ENCODE data around the gene OBSCN. TPM values are rescaled to one million over a fixed set of nuclear protein-coding genes. Genes with fewer than 3 reads are reported as not detected.
"Not testable (repeated sequence)": the region's sequence is repeated elsewhere in the genome, so short reads cannot be mapped to it uniquely, and the experiment has no call there.

The OBSCN gene
- total RNA-seq, 1 donor from 2014 or later = 42.4 TPM

DNA sequence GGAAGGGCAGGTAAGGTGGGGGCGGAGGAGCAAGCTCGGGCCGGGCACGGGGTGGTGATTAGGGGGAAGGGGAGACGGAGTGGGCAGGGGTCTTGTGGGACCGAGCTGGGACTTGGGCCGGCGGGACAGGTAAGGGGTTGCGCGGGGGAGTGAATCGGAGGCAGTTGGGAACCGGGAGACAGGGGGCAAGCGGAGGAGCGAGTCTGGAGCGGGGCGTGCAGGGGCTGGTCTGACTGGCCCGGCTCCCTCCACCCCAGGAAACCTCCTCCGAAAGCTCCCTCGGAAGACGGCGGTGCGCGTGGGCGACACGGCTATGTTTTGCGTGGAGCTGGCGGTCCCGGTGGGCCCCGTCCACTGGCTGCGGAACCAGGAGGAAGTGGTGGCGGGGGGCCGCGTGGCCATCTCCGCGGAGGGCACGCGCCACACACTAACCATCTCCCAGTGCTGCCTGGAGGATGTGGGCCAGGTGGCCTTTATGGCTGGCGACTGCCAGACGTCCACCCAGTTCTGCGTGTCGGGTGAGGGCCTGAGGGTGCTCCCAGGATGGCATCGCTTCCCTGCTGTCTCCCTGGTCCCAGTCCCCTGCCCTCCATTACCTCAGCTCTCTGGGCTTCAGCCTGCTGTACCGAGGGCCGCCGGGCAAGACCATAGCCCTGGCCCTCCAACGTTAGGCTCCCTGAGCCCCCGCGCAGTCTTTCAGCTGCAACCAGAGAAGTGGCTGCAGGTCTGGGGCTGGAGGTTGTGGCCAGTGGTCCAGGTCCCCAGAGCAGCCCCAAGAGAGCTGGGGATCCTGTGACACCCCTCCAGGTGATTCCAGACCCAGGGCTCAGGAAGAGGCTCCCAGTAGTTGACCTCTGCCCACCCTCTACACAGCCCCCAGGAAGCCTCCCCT lies 6.3 kb downstream of the OBSCN start:
- no peak for DNase-seq

DNA sequence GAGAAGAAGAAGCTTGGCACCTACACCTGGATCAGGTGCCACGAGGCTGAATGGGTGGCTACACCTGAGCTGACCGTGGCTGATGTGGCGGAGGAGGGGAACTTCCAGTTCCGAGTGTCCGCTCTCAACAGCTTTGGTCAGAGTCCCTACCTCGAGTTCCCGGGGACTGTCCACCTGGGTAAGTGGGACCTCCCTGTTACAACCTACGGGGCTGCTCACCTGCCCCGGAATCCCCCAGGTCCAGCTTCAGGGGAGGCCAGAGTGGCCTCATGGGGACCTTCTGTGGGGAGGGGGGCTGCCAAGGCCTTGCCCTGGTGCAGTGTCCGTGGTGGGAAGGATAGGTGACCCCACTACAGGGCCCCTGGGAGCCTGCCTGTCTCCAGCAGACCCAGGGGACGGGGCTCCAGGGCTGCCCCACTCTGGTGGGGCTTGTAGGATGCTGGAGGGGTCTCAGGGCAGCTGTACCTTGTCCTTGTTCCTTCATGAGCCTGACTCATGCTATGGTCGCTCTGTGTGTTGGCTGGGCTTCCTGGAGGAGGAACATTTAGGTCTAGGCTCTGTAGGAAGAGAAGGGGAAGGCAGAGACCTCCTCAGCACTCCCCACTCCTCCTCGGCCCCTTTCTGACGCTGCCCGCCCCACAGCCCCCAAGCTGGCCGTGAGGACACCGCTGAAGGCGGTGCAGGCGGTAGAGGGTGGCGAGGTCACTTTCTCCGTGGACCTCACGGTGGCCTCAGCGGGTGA lies 7.2 kb downstream of the OBSCN start:
- DNase-seq = no peak

DNA sequence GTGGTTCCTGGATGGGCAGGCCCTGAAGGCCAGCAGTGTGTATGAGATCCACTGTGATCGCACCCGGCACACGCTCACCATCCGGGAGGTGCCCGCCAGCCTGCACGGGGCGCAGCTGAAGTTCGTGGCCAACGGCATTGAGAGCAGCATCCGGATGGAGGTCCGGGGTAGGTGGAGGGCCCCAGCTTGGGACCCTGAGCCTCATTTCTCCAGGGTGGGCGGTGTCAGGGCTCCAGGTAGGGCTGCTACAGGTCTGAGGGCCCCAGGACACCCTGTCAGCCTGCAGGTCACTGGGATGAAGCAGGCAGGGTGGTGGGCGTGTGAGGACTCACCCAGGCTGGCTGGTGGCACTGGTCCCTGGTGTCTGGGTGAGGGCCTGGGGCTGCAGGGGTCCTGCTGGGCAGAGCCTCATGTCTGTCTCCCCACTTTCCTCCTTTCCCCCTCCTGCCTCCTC lies 7.8 kb downstream of the OBSCN start:
- DNase-seq = no peak

DNA sequence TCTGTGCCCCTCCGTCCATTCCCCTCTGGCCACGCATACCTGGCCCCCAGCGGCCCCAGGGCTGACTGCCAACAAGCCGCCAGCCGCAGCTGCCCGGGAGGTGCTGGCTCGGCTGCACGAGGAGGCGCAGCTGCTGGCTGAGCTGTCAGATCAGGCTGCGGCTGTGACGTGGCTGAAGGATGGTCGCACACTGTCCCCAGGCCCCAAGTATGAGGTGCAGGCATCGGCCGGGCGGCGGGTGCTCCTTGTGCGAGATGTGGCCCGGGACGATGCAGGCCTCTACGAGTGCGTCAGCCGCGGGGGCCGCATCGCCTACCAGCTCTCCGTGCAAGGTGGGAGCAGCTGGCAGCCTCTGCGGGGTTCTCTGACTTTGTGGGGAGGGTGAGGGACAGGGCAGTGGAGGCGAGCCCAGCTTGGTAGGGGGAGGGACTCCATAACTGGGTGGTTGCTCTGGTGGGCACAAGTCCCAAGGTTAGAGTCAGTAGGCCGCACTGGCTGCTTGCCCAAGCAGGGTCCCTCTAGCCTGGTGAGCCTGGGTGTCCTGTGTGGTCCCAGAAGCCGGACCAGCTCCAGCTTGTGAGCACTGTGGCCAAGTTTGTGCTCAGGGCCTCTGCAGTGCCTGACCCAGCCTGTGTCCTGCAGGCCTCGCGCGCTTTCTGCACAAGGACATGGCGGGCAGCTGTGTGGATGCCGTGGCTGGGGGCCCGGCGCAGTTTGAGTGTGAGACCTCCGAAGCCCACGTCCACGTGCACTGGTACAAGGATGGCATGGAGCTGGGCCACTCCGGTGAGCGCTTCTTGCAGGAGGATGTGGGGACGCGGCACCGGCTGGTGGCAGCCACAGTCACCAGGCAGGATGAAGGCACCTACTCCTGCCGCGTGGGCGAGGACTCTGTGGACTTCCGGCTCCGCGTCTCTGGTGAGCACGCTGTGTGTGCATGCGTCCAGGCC lies 8.8 kb downstream of the OBSCN start:
- no peak for DNase-seq

DNA sequence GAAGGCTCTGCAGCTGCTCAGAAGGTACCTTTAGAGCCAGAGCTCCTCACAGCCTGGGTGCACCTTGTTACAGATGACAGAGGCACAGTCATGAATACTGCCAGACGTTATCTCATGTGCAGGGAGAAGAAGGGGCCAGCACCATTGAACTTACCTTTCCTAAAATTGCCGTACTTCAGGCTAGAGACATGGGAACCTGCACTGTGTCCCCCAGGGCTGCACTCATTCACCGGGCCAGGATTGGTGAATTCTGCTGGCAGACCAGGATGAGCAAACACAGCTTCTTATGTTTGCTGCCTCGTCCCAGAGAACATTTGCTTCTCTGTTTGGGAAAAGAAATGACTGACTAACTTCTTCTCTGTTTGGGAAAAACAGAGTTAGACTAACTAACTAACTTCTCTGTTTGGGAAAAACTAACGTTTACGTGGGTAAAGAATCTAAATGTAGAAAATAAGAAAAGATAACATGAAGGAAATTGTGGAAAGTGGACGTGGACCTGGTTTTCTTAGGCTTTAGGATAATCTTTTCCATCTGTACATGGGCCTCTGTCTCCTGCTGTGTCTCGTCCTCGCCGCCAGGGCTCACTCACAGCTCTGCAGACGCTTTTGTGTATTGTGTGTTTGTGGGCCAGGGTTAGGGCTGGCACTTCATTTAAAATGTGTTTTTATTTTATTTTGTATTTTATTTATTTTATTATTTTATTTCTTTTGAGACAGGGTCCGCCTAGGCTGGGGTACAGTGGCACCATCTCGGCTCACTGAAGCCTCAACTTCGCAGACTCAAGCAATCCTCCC lies 9.9 kb downstream of the OBSCN start:
- DNase-seq = no peak

DNA sequence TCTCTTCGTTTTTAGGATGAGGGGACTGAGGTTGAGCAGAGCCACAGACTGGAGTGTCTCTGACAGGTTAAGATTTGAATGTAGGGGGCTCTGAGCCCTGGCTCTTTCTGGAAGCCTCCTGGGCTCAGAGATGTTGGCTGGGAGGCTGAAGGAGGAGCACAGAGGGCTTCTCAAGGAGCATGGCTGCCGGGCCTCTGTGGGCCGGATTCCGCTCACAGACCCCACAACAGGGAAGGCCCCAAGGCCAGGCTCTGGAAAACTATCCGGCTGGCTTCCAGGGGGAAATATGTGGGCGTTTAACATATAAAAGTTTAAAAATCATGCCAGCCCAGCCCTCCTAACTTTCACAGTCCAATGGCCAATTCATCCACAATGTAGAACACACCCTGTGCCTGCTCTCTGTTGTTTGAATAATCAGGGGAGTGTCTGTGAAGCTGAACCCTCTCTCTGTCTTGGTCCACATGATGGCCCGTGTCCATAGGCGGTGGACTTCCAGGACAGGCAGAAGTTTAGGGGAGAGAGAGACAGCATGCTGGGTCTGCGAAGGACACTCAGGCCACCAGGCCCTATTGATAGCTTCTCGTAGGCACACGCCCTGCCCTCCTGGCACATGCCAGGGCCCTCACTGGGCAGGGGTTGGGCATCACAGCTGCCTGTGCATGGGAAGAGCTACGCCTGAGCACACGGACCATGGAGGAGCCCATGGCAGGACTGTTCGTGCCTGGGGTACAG lies 10.8 kb downstream of the OBSCN start:
- no peak for DNase-seq

DNA sequence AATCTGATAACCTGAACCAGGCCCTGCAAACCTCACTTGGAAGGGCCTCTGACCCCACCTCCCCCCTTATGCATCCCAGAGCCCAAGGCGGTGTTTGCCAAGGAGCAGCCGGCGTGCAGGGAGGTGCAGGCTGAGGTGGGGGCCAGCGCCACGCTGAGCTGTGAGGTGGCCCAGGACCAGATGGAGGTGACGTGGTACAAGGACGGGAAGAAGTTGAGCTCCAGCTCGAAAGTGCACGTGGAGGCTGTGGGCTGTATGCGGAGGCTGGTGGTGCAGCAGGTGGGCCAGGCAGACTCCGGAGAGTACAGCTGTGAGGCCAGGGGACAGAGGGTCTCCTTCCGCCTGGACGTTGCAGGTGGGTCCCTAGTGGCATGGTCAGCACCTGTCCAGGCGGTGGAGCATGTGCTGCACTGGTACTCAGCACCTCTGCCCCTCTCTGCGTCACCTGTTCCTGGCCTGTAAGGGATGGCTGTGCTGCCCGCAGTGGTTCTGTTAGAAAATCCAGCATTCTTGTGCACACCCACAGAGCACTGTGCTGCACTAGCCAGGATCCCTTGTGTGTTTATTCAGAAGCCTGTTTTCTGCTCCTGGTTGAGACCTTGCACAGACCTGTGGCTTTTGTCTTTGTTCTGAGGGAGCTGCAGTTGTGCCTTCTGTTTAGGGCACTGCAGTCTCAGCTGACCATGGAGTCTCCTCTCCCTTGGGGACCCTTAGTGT lies 11.6 kb downstream of the OBSCN start:
- DNase-seq = no peak

DNA sequence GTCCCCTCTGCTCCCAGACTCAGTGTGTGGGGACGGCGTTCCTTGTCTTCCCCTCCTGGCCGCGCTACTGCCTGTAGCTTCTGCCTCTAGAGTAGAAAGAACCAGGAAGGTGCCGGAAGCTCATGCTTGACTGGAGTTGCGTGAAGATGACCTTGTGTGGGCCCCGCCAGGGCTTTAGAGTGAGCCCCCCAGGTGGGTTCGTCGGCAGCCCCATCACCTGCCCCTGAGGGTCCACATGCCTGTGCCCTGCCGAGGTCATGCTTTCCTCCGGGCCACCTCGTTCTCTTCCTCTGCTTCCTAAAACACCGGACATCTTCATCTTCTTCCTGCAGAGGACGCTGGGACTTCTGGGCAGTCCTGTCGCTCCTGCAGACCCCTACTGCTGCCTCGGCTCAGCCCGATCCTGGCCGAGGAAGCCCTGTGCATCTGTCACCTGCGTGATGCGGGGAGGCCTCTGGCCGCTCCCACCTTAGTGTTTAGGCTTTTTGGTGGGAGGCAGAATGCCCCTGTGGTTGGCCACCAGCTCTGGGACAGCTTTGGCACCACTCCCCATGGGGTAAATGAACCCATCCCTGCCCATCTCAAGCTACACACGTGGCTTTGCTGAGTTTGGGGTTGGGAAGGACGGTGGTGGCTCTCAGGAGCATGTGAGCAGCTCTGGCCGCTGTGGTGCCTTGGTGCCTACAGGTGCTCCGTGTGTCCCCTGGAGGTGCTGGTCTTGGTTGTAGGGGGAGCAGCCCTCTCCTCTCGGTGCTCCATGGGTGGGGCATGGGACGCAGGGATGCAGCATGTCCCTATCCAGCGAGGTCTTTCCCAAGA lies 12.3 kb downstream of the OBSCN start:
- no peak for DNase-seq

DNA sequence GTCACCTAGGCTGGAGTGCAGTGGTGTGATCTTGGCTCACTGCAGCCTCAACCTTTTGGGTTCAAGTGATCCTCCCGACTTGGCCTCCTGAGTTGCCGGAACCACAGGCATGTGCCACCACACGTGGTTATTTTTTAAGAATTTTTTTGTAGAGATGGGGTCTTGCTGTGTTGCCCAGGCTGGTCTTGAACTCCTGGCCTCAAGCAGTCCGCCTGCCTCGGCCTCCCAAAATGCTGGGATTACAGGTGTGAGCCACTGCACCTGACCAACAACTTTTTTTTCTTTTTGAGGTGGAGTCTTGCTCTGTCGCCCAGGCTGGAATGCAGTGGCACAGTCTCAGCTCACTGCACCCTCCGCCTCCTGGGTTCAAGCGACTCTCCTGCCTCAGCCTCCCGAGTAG lies 13.3 kb downstream of the OBSCN start:
- DNase-seq = not testable (repeated sequence)

DNA sequence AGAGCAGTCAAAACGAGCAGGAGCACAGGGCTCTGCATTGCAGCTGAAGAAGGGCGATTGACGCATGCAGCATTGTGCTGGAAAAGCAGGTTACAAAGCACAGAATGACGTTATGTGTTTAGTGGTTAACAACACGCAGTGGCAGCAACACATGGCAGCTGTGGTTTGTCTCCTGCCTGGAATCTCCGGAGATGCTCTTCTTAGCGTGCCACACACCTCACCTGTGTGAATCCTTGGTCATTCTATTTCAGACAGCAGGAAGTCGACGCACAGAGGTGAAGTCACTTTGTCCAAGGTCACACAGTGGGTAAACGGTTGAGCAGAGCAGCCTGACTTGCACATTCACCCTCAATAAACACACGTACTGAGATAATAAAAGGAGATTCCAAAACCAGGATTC lies 14.7 kb downstream of the OBSCN start:
- no peak for DNase-seq

DNA sequence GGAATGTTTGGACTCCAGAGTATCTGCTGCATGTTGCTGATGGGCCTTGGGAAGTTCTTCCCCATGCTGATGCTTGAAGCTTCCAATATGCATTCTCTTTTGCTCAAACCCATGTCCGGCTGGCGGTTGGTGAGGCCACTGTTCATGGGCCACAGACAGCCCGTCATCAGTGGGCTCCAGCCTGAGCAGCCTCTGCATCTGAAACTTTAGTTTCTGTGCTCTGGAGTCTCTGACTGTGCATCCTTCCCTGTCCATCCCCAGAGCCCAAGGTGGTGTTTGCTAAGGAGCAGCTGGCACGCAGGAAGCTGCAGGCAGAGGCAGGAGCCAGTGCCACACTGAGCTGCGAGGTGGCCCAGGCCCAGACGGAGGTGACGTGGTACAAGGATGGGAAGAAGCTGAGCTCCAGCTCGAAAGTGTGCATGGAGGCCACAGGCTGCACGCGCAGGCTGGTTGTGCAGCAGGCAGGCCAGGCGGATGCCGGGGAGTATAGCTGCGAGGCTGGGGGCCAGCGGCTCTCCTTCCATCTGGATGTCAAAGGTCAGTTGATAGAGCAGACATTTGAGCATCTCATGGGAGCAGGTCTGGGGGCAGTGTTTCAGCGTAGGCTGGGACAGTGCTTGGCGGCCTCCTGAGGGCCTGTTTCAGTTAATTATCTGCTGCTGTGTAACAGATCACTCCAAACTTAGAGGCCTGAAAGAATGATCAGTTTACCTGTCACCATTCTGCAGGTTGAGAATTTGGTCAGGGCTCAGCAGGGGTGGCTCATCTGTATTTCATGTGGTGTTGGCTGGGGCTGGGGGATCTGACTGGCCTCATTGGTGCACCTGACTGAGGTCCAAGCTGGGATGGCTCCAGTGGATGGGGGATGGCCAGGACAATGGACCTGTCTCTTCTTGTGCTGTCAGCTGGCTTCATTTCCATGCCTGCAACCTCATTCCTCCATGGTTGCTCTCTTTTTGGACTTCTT lies 16.6 kb downstream of the OBSCN start:
- DNase-seq = no peak

DNA sequence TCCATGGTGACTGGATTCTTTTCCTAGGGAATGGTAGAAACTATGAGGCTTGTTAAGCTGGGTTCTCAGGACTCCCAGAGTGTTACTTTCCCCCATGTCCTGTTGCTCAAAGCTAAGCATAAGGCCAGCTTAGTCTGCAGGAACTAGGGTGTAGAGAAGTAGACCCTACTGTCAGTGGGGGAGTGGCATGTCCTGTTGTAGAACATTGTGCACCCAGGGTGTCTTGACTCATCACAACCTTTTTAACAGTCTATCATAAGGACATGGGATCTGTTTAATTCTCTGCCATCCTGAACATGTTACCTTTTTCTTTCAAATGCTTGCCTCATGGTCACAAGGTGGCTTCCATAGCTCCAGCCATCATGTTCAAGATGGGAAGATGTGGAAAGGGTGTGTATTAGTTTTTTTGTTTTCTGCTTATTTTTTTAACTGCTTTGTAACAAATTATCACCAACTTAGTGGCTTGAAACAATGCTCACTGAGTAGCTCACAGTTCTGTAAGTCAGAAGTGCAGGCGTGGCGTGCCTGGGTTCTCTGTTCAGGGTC lies 17.4 kb downstream of the OBSCN start:
- DNase-seq = no peak

DNA sequence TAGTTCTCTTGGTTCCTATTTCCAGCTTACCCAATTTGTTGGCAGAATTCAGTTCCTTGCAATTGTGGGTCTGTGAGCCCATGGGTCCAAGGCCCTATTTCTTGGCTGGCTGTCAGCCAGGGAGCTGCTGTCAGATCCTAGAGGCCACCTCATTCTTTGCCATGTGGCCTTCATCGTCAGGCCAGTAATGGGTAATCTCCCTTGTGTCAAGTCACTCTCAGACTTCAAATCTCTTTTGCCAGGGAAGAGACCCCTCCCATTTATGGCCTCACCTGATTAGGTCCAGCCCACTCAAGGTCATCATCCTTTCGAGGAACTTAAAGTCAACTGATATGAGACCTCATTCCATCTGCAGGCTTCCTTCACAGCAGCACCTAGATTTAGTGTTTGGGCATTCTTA lies 17.9 kb downstream of the OBSCN start:
- DNase-seq = no peak

DNA sequence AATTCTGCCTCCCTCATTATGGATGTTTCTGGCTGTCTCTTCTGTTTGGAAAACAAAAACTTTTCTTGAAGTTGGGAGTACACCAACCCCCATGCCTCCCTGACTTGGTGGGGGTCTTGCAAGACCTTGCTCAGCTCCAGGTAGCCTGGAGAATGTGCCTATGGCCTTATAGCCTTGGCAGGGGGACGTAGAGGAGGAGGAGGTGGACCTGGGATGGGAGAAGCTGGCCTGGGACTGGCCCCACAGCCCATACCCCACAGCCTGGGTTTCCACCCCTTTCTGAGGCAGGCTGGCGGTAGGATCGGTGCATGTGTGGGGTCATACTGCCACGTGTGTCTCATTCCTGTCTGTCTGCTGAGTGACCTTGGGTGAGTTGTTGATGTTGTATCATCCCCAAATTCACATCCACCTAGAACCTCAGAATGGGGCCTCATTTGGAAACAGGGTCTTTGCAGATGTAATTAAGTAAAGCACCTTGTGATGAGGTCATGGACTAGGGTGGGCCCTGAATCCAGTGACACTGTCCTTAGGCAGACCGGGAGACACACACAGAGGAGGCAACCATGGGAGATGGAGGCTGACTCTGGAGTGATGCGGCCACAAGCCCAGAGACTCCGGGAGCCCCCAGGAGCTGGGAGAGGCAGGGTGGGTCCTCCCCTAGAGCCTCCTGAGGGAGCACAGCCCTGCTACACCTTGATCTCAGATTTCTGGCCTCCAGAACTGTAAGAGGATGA lies 18.5 kb downstream of the OBSCN start:
- no peak for DNase-seq

DNA sequence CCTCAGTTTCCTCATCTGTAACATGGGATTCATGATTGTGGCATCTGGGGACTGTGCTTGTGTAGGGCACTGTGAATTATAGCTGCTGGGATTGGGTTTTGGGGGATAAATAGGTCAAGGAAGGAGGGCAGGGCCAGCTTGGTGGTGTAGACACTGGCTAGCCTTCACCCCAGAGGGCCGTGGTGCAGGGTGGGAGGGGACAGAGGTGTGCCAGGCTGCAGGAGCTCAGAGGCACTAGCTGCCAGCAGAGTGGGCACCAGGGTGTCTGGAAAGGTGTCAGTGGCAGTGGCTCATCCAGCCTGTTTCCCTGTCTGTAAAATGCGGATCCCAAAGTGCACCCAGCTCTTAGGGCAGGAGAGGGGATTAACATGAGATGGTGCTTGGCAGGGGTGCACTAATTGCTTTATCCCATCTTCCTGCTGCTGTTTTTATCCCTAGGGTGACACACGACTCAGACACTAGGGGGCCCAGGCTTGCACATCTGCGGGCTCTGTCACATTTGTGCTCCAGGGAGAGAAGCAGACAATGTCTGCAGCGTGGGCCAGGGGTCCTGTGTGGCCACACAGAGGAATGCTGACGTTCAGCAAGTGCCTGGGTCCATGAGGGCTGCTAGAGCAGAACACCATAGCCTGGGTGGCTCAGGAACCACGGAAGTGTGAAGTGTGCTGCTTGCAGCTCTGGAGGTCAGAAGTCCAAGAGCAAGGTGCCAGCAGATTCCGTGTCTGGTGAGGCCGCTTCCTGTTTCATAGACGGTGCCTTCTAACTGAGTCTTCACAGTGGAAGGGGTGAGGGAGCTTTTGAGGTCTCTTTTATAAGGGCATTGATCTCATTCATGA lies 19.3 kb downstream of the OBSCN start:
- no peak for DNase-seq

DNA sequence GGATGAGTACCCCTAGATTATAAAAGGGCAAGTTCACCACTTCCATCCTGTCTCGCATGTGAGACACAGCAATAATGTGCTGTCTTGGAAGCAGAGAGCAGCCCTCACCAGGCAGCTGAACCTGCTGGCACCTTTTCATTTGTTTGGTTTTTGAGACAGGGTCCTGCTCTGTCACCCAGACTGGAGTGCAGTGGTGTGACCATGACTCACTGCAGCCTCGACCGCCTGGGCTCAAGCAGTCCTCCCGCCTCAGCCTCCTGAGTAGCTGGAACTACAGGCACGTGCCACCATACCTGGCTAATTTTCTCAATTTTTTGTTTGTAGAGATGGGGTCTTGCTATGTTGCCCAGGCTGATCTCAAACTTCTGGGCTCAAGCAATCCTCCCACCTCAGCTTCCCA lies 20.3 kb downstream of the OBSCN start:
- not testable (repeated sequence) for DNase-seq
